ENCODE data around the gene CCDC181. TPM values are rescaled to one million over a fixed set of nuclear protein-coding genes. Genes with fewer than 3 reads are reported as not detected.
"Not testable (repeated sequence)": the region's sequence is repeated elsewhere in the genome, so short reads cannot be mapped to it uniquely, and the experiment has no call there.

The CCDC181 gene
- total RNA-seq, 1 experiment from 2014 or later, result 0.39 TPM

DNA sequence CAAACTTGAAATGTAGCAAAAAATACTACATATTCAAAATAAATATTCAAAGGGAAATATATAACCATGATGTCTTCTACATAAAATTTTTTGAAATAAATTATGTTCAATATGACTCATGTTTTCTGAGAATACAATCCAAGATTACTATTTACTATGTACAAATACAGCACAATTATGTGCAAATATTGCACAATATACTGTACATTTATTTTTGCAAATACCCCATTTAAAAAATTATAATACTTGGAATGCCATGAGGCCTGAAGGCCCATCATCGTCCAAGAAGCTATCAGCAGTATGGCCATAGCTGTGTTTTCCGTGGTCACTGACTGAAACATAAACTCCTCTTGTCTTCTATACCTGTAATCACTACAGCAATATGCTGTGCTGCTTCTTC lies 12.3 kb downstream of the CCDC181 start:
- DNase-seq (ENCODE audit: low read depth, low spot score) (no peak), ATAC-seq (no peak)
- no TSS peak for BruUV-seq (replicated peaks)
- intact Hi-C loops (cut with micrococcal nuclease; ENCODE audit: unreplicated experiment) (no loop called here), in situ Hi-C loops (cut with HindIII; ENCODE audit: low pct_unique_long_range_greater_than_20kb, low sequenced_read_pairs) (no loop called here)
- Histone ChIP-seq H3K4me1 (ENCODE audit: control insufficient read depth, insufficient read depth, low read length) (no peaks in the 10 kb centered on the region), H3K4me3 (ENCODE audit: low read depth in 2 of 2, low read length in 2 of 2) (no peak overlapping the region), H3K9me3 (ENCODE audit: control insufficient read depth, insufficient read depth, low read depth, low read length) (no peaks in the 10 kb centered on the region), H3K27me3 (ENCODE audit: control insufficient read depth, insufficient read depth, low read length) (no peaks in the 10 kb centered on the region), H3K27ac (ENCODE audit: low read length) (no peak overlapping the region), H3K36me3 (ENCODE audit: control insufficient read depth, insufficient read depth, low read length) (no peaks in the 10 kb centered on the region)
- TF ChIP-seq SIN3A (IDR thresholded peaks at IDR 0.05; ENCODE audit: borderline replicate concordance, insufficient read depth, low read depth, low read length) (no peak), POLR2AphosphoS5 (IDR thresholded peaks at IDR 0.05; ENCODE audit: low read depth, low read length) (no peak), TCF7L2 (IDR thresholded peaks at IDR 0.05; ENCODE audit: low read depth, low read length) (no peak)
- ChIA-PET POLR2A (no interaction called here), CTCF (no interaction called here)

DNA sequence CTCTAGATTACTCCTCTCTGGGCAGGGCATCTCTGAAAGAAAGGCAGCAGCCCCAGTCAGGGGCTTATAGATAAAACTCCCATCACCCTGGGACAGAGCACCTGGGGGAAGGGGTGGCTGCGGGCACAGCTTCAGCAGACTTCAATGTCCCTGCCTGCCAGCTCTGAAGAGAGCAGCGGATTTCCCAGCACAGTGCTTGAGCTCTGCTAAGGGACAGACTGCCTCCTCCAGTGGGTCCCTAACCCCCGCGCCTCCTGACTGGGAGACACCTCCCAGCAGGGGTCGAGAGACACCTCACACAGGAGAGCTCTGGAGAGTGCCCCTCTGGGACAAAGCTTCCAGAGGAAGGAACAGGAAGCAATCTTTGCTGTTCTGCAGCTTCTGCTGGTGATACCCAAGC lies 18.9 kb downstream of the CCDC181 start:
- intact Hi-C loops (cut with micrococcal nuclease; ENCODE audit: unreplicated experiment); H3K36me3 ChIP-seq (ENCODE audit: control insufficient read depth, insufficient read depth, low read length); CTCF ChIA-PET; H3K27me3 ChIP-seq (ENCODE audit: control insufficient read depth, insufficient read depth, low read length); BruUV-seq (replicated peaks); DNase-seq (ENCODE audit: low read depth, low spot score); H3K4me3 ChIP-seq (ENCODE audit: low read depth in 2 of 2, low read length in 2 of 2); POLR2A ChIA-PET; H3K27ac ChIP-seq (ENCODE audit: low read length); ATAC-seq; H3K9me3 ChIP-seq (ENCODE audit: control insufficient read depth, insufficient read depth, low read depth, low read length); in situ Hi-C loops (cut with HindIII; ENCODE audit: low pct_unique_long_range_greater_than_20kb, low sequenced_read_pairs); H3K4me1 ChIP-seq (ENCODE audit: control insufficient read depth, insufficient read depth, low read length): not testable (repeated sequence)

DNA sequence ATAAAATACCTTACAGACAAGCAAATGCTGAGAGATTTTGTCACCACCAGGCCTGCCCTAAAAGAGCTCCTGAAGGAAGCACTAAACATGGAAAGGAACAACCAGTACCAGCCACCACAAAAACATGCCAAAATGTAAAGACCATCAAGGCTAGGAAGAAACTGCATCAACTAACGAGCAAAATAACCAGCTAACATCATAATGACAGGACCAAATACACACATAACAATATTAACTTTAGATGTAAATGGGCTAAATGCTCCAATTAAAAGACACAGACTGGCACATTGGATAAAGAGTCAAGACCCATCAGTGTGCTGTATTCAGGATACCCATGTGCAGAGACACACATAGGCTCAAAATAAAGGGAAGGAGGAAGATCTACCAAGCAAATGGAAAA lies 24.7 kb downstream of the CCDC181 start:
- H3K4me1 ChIP-seq (ENCODE audit: control insufficient read depth, insufficient read depth, low read length); in situ Hi-C loops (cut with HindIII; ENCODE audit: low pct_unique_long_range_greater_than_20kb, low sequenced_read_pairs); H3K4me3 ChIP-seq (ENCODE audit: low read depth in 2 of 2, low read length in 2 of 2); DNase-seq (ENCODE audit: low read depth, low spot score); intact Hi-C loops (cut with micrococcal nuclease; ENCODE audit: unreplicated experiment); H3K27me3 ChIP-seq (ENCODE audit: control insufficient read depth, insufficient read depth, low read length); CTCF ChIA-PET; ATAC-seq; H3K9me3 ChIP-seq (ENCODE audit: control insufficient read depth, insufficient read depth, low read depth, low read length); H3K27ac ChIP-seq (ENCODE audit: low read length); BruUV-seq (replicated peaks); H3K36me3 ChIP-seq (ENCODE audit: control insufficient read depth, insufficient read depth, low read length); POLR2A ChIA-PET: not testable (repeated sequence)

DNA sequence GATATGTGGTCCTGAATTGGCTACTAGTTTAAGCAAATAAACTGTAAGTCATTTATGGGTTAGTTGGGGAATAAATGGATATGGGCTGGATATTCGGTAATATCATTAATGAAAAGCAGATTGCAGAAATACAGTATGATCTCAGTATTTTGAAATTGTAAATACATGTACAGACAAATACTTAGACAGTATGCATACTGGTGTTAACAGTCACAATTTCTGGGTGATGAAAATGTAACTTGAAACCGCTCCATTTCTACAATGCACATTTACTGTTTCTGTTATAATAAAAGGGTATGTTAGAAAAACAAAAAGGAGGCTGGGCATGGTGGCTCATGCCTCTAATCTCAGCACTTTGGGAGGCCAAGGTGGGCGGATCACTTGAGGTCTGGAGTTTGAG lies 31.3 kb downstream of the CCDC181 start:
- Histone ChIP-seq H3K27ac (ENCODE audit: low read length) (no peak overlapping the region), H3K4me1 (ENCODE audit: control insufficient read depth, insufficient read depth, low read length) (no peaks in the 10 kb centered on the region), H3K4me3 (ENCODE audit: low read depth in 2 of 2, low read length in 2 of 2) (no peak overlapping the region), H3K36me3 (ENCODE audit: control insufficient read depth, insufficient read depth, low read length) (no peaks in the 10 kb centered on the region; the same call in 1 of the 2 replicates), H3K9me3 (ENCODE audit: control insufficient read depth, insufficient read depth, low read depth, low read length) (no peaks in the 10 kb centered on the region; the same call in 1 of the 2 replicates), H3K27me3 (ENCODE audit: control insufficient read depth, insufficient read depth, low read length) (no peaks in the 10 kb centered on the region)
- no TSS peak for BruUV-seq (replicated peaks)
- ATAC-seq (no peak), DNase-seq (ENCODE audit: low read depth, low spot score) (no peak)
- ChIA-PET POLR2A (no interaction called here), CTCF (no interaction called here)
- in situ Hi-C loops (cut with HindIII; ENCODE audit: low pct_unique_long_range_greater_than_20kb, low sequenced_read_pairs) (no loop called here), intact Hi-C loops (cut with micrococcal nuclease; ENCODE audit: unreplicated experiment) (no loop called here)
- TF ChIP-seq POLR2AphosphoS5 (IDR thresholded peaks at IDR 0.05; ENCODE audit: low read depth, low read length) (no peak), TCF7L2 (IDR thresholded peaks at IDR 0.05; ENCODE audit: low read depth, low read length) (no peak), SIN3A (IDR thresholded peaks at IDR 0.05; ENCODE audit: borderline replicate concordance, insufficient read depth, low read depth, low read length) (no peak)
- TF ChIP-seq, protein P1, sequence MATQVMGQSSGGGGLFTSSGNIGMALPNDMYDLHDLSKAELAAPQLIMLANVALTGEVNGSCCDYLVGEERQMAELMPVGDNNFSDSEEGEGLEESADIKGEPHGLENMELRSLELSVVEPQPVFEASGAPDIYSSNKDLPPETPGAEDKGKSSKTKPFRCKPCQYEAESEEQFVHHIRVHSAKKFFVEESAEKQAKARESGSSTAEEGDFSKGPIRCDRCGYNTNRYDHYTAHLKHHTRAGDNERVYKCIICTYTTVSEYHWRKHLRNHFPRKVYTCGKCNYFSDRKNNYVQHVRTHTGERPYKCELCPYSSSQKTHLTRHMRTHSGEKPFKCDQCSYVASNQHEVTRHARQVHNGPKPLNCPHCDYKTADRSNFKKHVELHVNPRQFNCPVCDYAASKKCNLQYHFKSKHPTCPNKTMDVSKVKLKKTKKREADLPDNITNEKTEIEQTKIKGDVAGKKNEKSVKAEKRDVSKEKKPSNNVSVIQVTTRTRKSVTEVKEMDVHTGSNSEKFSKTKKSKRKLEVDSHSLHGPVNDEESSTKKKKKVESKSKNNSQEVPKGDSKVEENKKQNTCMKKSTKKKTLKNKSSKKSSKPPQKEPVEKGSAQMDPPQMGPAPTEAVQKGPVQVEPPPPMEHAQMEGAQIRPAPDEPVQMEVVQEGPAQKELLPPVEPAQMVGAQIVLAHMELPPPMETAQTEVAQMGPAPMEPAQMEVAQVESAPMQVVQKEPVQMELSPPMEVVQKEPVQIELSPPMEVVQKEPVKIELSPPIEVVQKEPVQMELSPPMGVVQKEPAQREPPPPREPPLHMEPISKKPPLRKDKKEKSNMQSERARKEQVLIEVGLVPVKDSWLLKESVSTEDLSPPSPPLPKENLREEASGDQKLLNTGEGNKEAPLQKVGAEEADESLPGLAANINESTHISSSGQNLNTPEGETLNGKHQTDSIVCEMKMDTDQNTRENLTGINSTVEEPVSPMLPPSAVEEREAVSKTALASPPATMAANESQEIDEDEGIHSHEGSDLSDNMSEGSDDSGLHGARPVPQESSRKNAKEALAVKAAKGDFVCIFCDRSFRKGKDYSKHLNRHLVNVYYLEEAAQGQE (IDR thresholded peaks at IDR 0.05; ENCODE audit: insufficient read depth in 1 of 2, low read depth in 2 of 2, low read length in 1 of 2), result no peak
- TF ChIP-seq, protein P2, sequence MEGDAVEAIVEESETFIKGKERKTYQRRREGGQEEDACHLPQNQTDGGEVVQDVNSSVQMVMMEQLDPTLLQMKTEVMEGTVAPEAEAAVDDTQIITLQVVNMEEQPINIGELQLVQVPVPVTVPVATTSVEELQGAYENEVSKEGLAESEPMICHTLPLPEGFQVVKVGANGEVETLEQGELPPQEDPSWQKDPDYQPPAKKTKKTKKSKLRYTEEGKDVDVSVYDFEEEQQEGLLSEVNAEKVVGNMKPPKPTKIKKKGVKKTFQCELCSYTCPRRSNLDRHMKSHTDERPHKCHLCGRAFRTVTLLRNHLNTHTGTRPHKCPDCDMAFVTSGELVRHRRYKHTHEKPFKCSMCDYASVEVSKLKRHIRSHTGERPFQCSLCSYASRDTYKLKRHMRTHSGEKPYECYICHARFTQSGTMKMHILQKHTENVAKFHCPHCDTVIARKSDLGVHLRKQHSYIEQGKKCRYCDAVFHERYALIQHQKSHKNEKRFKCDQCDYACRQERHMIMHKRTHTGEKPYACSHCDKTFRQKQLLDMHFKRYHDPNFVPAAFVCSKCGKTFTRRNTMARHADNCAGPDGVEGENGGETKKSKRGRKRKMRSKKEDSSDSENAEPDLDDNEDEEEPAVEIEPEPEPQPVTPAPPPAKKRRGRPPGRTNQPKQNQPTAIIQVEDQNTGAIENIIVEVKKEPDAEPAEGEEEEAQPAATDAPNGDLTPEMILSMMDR (IDR thresholded peaks at IDR 0.05), result no peak

Data from Panc1 (cell line).